Anterior cingulate cortex (tissue), 58 donors: ENCODE results near the gene F2R.
"Not testable (repeated sequence)": the region's sequence is repeated elsewhere in the genome, so short reads cannot be mapped to it uniquely, and the experiment has no call there.

Source experiments
- DNase-seq, 58 donors: peaks; one replicate each; lab custom pipeline; 2025; lab: John Stamatoyannopoulos, UW

The F2R gene

GRCh38 chr5:76717222-76718083, 1.5 kb downstream of the F2R start:
- DNase-seq = no peak

GRCh38 chr5:76718381-76718832, 2.5 kb downstream of the F2R start:
- DNase-seq = no peak

- DNase-seq = no peak
Observed at GRCh38 chr5:76718880-76719279, 3.0 kb downstream of the F2R start.

GRCh38 chr5:76720988-76721569, 5.2 kb downstream of the F2R start:
- no peak for DNase-seq

- DNase-seq = no peak
Observed at GRCh38 chr5:76723266-76723665, 7.3 kb downstream of the F2R start.

- DNase-seq = no peak
Observed at GRCh38 chr5:76723906-76724305, 8.0 kb downstream of the F2R start.

- DNase-seq = no peak
Observed at GRCh38 chr5:76724871-76725270, 8.9 kb downstream of the F2R start.

- DNase-seq = no peak
Observed at GRCh38 chr5:76728965-76729364, 13.0 kb downstream of the F2R start.

- DNase-seq = no peak
Observed at GRCh38 chr5:76729373-76730290, 13.7 kb downstream of the F2R start.

- no peak for DNase-seq
Observed at GRCh38 chr5:76732405-76733048, 16.6 kb downstream of the F2R start.

- no peak for DNase-seq
Observed at GRCh38 chr5:76733049-76733417, 17.1 kb downstream of the F2R start.

- no peak for DNase-seq
Observed at GRCh38 chr5:76735762-76736545, 20.0 kb downstream of the F2R start.

- no peak for DNase-seq
Observed at GRCh38 chr5:76736679-76737556, 21.0 kb downstream of the F2R start.

GRCh38 chr5:76737846-76738245, 21.9 kb downstream of the F2R start:
- DNase-seq = no peak

GRCh38 chr5:76741506-76741905, 25.6 kb downstream of the F2R start:
- not testable (repeated sequence) for DNase-seq

GRCh38 chr5:76742583-76742982, 26.7 kb downstream of the F2R start:
- no peak for DNase-seq

GRCh38 chr5:76744632-76745031, 28.7 kb downstream of the F2R start:
- DNase-seq = no peak

- no peak for DNase-seq
Observed at GRCh38 chr5:76745670-76746069, 29.7 kb downstream of the F2R start.

- DNase-seq = no peak
Observed at GRCh38 chr5:76746677-76747076, 30.8 kb downstream of the F2R start.
